AG09309 (cell line): ENCODE results near the gene DCAF15.

Experiments
- DNase-seq: peaks from one replicate; pipeline ENCODE4 v3.0.0-alpha.2; 2010; ENCODE audit warnings: low read depth
- H3K4me3 ChIP-seq: 2 replicates; pipeline ENCODE4 v1.5.1; 2011; ENCODE audit warnings: mild to moderate bottlenecking, low read depth, low read length, moderate library complexity; ENCODE audit not compliant: control insufficient read depth
- CTCF ChIP-seq: IDR thresholded peaks from 2 replicates; pipeline ENCODE4 v1.5.1; 2011; ENCODE audit warnings: mild to moderate bottlenecking, low read depth, low read length, inconsistent platforms; ENCODE audit not compliant: insufficient read depth, control insufficient read depth; ENCODE audit errors: missing control alignments

Gene DCAF15

GRCh38 chr19:13951799-13952153 lies 533 bp upstream of the DCAF15 start:
- TF ChIP-seq CTCF: no peak
- no peak for DNase-seq

GRCh38 chr19:13952931-13953531 lies 722 bp downstream of the DCAF15 start:
- peak; percentile 41 for TF ChIP-seq CTCF
- H3K4me3 ChIP-seq: peak overlapping the region; percentile 90
- peak; percentile 29 for DNase-seq

More at GRCh38 chr19:13951799-13952153, 533 bp upstream of the DCAF15 start:
- H3K4me3 ChIP-seq: peak overlapping the region; percentile 66

GRCh38 chr19:13954185-13954584 lies 1.9 kb downstream of the DCAF15 start:
- no peak for DNase-seq
- TF ChIP-seq CTCF: no peak
- H3K4me3 ChIP-seq: no peak overlapping the region

GRCh38 chr19:13955662-13956364 lies 3.5 kb downstream of the DCAF15 start:
- DNase-seq: no peak

GRCh38 chr19:13956365-13956744 lies 4.0 kb downstream of the DCAF15 start:
- no peak overlapping the region for H3K4me3 ChIP-seq
- TF ChIP-seq CTCF: no peak

More at GRCh38 chr19:13955662-13956364, 3.5 kb downstream of the DCAF15 start:
- no peak for TF ChIP-seq CTCF
- H3K4me3 ChIP-seq: no peak overlapping the region

GRCh38 chr19:13957051-13957450 lies 4.7 kb downstream of the DCAF15 start:
- no peak overlapping the region for H3K4me3 ChIP-seq
- DNase-seq: no peak
- TF ChIP-seq CTCF: no peak

More at GRCh38 chr19:13956365-13956744, 4.0 kb downstream of the DCAF15 start:
- no peak for DNase-seq
